Measurements from ENCODE around the gene ZBTB7C. TPM values are rescaled to one million over a fixed set of nuclear protein-coding genes. Genes with fewer than 3 reads are reported as not detected.

Gene ZBTB7C
- total and polyA plus RNA-seq, 2 of the 8 experiments (the other 6 are each of a cell fraction or from before 2014, with no cell fraction given), result 0.15 to 0.45 TPM

GRCh38 chr18:48133671-48134251 is 275.4 kb downstream of the ZBTB7C start:
- Histone ChIP-seq H4K91ac (replicated peaks; ENCODE audit: insufficient read length, low read length) (no peak overlapping the region), H3K27me3 (replicated peaks in 1 of 4; ENCODE audit: control insufficient read depth in 3 of 4, extremely low read depth in 1 of 4, insufficient read depth in 3 of 4, low read length in 3 of 4) (peaks cover 11 to 44% (median 39%) of the 10 kb centered on the region in 4 experiments), H2BK120ac (replicated peaks; ENCODE audit: low read depth, low read length) (no peak overlapping the region), H3K18ac (ENCODE audit: extremely low read depth, low read length) (no peak overlapping the region), H3K4me2 (ENCODE audit: insufficient read depth in 1 of 2, low read depth in 2 of 2, low read length in 2 of 2) (no peak overlapping the region), H3K23ac (ENCODE audit: insufficient read length) (no peak overlapping the region), H2AK5ac (ENCODE audit: low read depth, low read length) (no peak overlapping the region), H2BK12ac (ENCODE audit: low read depth, low read length) (no peak overlapping the region), H3K27ac (ENCODE audit: low read depth, low read length) (no peak overlapping the region), H2BK20ac (ENCODE audit: low read length) (no peak overlapping the region), H4K8ac (ENCODE audit: extremely low read depth, insufficient read depth, low read length) (no peak overlapping the region), H4K5ac (ENCODE audit: insufficient read length, low read depth, low read length) (no peak overlapping the region), H3K36me3 (ENCODE audit: control insufficient read depth in 2 of 4, insufficient read depth in 4 of 4, low read length in 3 of 4) (no peaks in the 10 kb centered on the region; a peak in 1 of 8 replicates), H3K56ac (replicated peaks; ENCODE audit: insufficient read length, low read depth, low read length) (no peak overlapping the region), H3K79me1 (ENCODE audit: low read depth, low read length) (no peaks in the 10 kb centered on the region), H3K4me1 (replicated peaks in 1 of 4; ENCODE audit: control insufficient read depth in 3 of 4, insufficient read depth in 4 of 4, low read length in 3 of 4) (peaks cover 8 to 25% (median 15%) of the 10 kb centered on the region in 4 experiments), H3K23me2 (ENCODE audit: low read depth, low read length) (peaks cover 12% of the 10 kb centered on the region; the same call in 1 of the 2 replicates), H2BK15ac (ENCODE audit: low read length) (no peak overlapping the region), H3K9ac (replicated peaks in 1 of 4; ENCODE audit: extremely low read depth in 1 of 4, low read depth in 3 of 4, low read length in 3 of 4) (no peak overlapping the region), H4K20me1 (replicated peaks in 1 of 2; ENCODE audit: control insufficient read depth in 1 of 2, insufficient read depth in 2 of 2, low read length in 2 of 2) (no peaks in the 10 kb centered on the region), H3K9me3 (ENCODE audit: insufficient read depth in 2 of 2, low read depth in 1 of 2, low read length in 1 of 2) (no peaks in the 10 kb centered on the region), H2BK5ac (ENCODE audit: low read depth, low read length) (no peak overlapping the region), H2AFZ (ENCODE audit: low read length) (no peak overlapping the region), H3K4ac (replicated peaks; ENCODE audit: insufficient read length, low read depth, low read length) (no peak overlapping the region), H3K4me3 (ENCODE audit: extremely low read depth in 1 of 4, insufficient read depth in 2 of 4, low read depth in 3 of 4, low read length in 4 of 4) (no peak overlapping the region), H3K14ac (ENCODE audit: insufficient read length) (no peak overlapping the region), H3K79me2 (ENCODE audit: control insufficient read depth in 1 of 2, insufficient read depth in 2 of 2, low read length in 2 of 2) (no peaks in the 10 kb centered on the region)
- DNase-seq (ENCODE audit: low read depth in 1 of 2, low spot score in 2 of 2), result no peak
- CTCF ChIA-PET (ENCODE audit: partially characterized antibody), result interaction anchor here (0.5 to 1.3 kb wide), 6 partner anchors 9 to 270 kb away, joined by 3 to 7 read pairs (median 4); no protein-coding TSS in a partner anchor
- POLR2A ChIA-PET (ENCODE audit: partially characterized antibody), result no interaction called here
- no peak for FAIRE-seq
- WGBS, 2 experiments (ENCODE audit: extremely low coverage in 1 of 2, insufficient coverage in 1 of 2, insufficient read length in 1 of 2, insufficient replicate concordance in 2 of 2, low coverage in 1 of 2, low lambda C conversion rate in 2 of 2, missing lambda C conversion rate in 1 of 2), result 81% methylated on average over 5 of the region's 5 CpGs; no CpG with 5 or more reads in 1 of the 2 experiments
- TF ChIP-seq CHD2 (IDR thresholded peaks at IDR 0.05; ENCODE audit: low read length), result no peak
- no peak for TF ChIP-seq BCL11A (IDR thresholded peaks at IDR 0.05; ENCODE audit: low read depth in 2 of 2, low read length in 2 of 2)
